K562 (cell line): ENCODE measurements around the gene BROX. TPM values are rescaled to one million over a fixed set of nuclear protein-coding genes. Genes with fewer than 3 reads are reported as not detected.

ENCODE experiments used
- ARID1B ChIP-seq: fragments of 450-650 bp; IDR thresholded peaks from 2 replicates; pipeline ENCODE4 v1.6.1; 2016; ENCODE audit warnings: antibody characterized with exemption, mild to moderate bottlenecking, inconsistent platforms
- CBFA2T3 ChIP-seq: fragments of 450-650 bp; IDR thresholded peaks from 2 replicates; pipeline ENCODE4 v1.6.1; 2017
- ERF ChIP-seq: fragments of 450-650 bp; formaldehyde crosslinking; IDR thresholded peaks from 2 replicates; pipeline ENCODE4 v1.4.0; 2020; ENCODE audit warnings: mild to moderate bottlenecking, mixed read lengths
- FOXM1 ChIP-seq, 2 experiments: fragments of 450-650 bp in 1 of 2; sonication (generic) in 1 of 2; formaldehyde crosslinking in 1 of 2; IDR thresholded peaks; 2 replicates each; pipeline versions ENCODE4 v1.6.1 to v1.9.0; 2017 to 2022; ENCODE audit warnings: low read depth in 2 of 2, mild to moderate bottlenecking in 2 of 2, missing genetic modification reagents in 1 of 2, moderate library complexity in 1 of 2
- HDAC3 ChIP-seq: fragments of 450-650 bp; IDR thresholded peaks from 2 replicates; pipeline ENCODE4 v1.6.1; 2018; ENCODE audit warnings: borderline replicate concordance, mild to moderate bottlenecking, moderate library complexity; ENCODE audit not compliant: partially characterized antibody
- HMGN3 ChIP-seq: IDR thresholded peaks from 2 replicates; pipeline ENCODE4 v1.6.1; 2011; ENCODE audit warnings: borderline replicate concordance, low read depth, mild to moderate bottlenecking, mixed read lengths, low read length; ENCODE audit not compliant: insufficient read length; ENCODE audit errors: extremely low read depth
- KLF1 ChIP-seq: fragments of 450-650 bp; IDR thresholded peaks from 2 replicates; pipeline ENCODE4 v1.6.1; 2016; ENCODE audit warnings: missing genetic modification characterization, missing compliant biosample characterization
- LARP7 ChIP-seq: fragments of 450-650 bp; IDR thresholded peaks from 2 replicates; pipeline ENCODE4 v1.6.1; 2016
- PHF20 ChIP-seq: fragments of 450-650 bp; IDR thresholded peaks from 2 replicates; pipeline ENCODE4 v1.6.1; 2018; ENCODE audit not compliant: partially characterized antibody
- RFX1 ChIP-seq: fragments of 450-650 bp; IDR thresholded peaks from 2 replicates; pipeline ENCODE4 v1.6.1; 2016; ENCODE audit warnings: mild to moderate bottlenecking, moderate library complexity
- SMAD2 ChIP-seq: fragments of 150-350 bp; IDR thresholded peaks from 2 replicates; pipeline ENCODE4 v1.6.1; 2014; ENCODE audit warnings: low read depth, mild to moderate bottlenecking, low read length
- TCFL5 ChIP-seq: fragments of 250-450 bp; sonication (Bioruptor Pico); conservative IDR thresholded peaks from 2 replicates; pipeline ENCODE4 v1.6.1; 2021; ENCODE audit warnings: mild to moderate bottlenecking, moderate library complexity, matching md5 sums
- TOE1 ChIP-seq, 2 experiments: fragments of 450-650 bp in 1 of 2; sonication (generic) in 1 of 2; formaldehyde crosslinking in 1 of 2; IDR thresholded peaks; 2 replicates each; pipeline versions ENCODE4 v1.7.1 to v1.8.0; 2016 to 2022; ENCODE audit warnings: borderline replicate concordance in 2 of 2, mild to moderate bottlenecking in 2 of 2, antibody characterized with exemption in 1 of 2, inconsistent platforms in 1 of 2, low read depth in 1 of 2, missing genetic modification reagents in 1 of 2, moderate library complexity in 1 of 2
- ZC3H11A ChIP-seq: IDR thresholded peaks from 2 replicates; pipeline ENCODE4 v1.6.1; 2012; ENCODE audit warnings: low read depth, low read length, improper control_type of control experiment
- ZFPM2 ChIP-seq: fragments of 250-450 bp; sonication (Bioruptor Pico); IDR thresholded peaks from 2 replicates; pipeline ENCODE4 v1.5.1; 2022; ENCODE audit warnings: mild to moderate bottlenecking
- ZKSCAN8 ChIP-seq: fragments of 200-800 bp; sonication (Bioruptor generic); IDR thresholded peaks from 2 replicates; pipeline ENCODE4 v1.6.1; 2016; ENCODE audit warnings: missing genetic modification characterization, missing compliant biosample characterization
- ZNF408 ChIP-seq: fragments of 250-450 bp; sonication (Bioruptor Pico); IDR thresholded peaks from 2 replicates; pipeline ENCODE4 v1.4.0; 2020; ENCODE audit warnings: low read depth, mild to moderate bottlenecking, moderate library complexity
- ZNF707 ChIP-seq: fragments of 250-450 bp; sonication (Bioruptor Pico); conservative IDR thresholded peaks from 2 replicates; pipeline ENCODE4 v1.8.0; 2022; ENCODE audit warnings: inconsistent platforms, mild to moderate bottlenecking, moderate library complexity
- ZNF717 ChIP-seq: fragments of 250-450 bp; sonication (Bioruptor Pico); IDR thresholded peaks from 2 replicates; pipeline ENCODE4 v1.5.0; 2021
- polyA plus RNA-seq, 8 experiments: library from polyadenylated mRNA; depleted of rRNA in 4 of 8; stranded (reverse) in 5 of 8; unstranded in 3 of 8; fragments of >200 nt; fragmentation: Nextera tagmentation in 2 of 8; fragmentation: Illumina TruSeq in 1 of 8; extraction: Ambion mirVana in 2 of 8; extraction: Trizol in 1 of 8; gene quantifications; 2 replicates each; pipeline versions ENCODE4 v1.2.1 to v1.2.3, GENCODE V29; 2011 to 2014; ENCODE audit warnings: inconsistent platforms in 1 of 8, missing spikeins in 1 of 8
- total RNA-seq, 7 experiments: library from RNA; depleted of rRNA in 6 of 7; stranded (reverse); fragments of >200 nt in 6 of 7; fragmentation: Illumina TruSeq in 2 of 7; extraction: Trizol in 2 of 7; gene quantifications; 2 replicates each; pipeline versions ENCODE4 v1.2.1 to v1.2.3, GENCODE V29; 2011 to 2021; ENCODE audit warnings: low replicate concordance in 1 of 7
- TF ChIP-seq, protein P1 (sequence below): fragments of 450-650 bp; conservative IDR thresholded peaks from 2 replicates; pipeline ENCODE4 v1.6.1; 2016; ENCODE audit warnings: missing genetic modification characterization, low read depth, mild to moderate bottlenecking, control low read depth, missing compliant biosample characterization
- TF ChIP-seq, protein P2 (sequence below): sonication (generic); formaldehyde crosslinking; IDR thresholded peaks from 2 replicates; pipeline ENCODE4 v1.8.0; 2022; ENCODE audit warnings: mild to moderate bottlenecking, missing genetic modification reagents, borderline replicate concordance
- TF ChIP-seq, protein P3 (sequence below), 2 experiments: fragments of 450-650 bp in 1 of 2; sonication (generic) in 1 of 2; formaldehyde crosslinking in 1 of 2; IDR thresholded peaks in 1 of 2; conservative IDR thresholded peaks in 1 of 2; 2 replicates each; pipeline versions ENCODE4 v1.6.1 to v1.8.1; 2016 to 2023; ENCODE audit warnings: mild to moderate bottlenecking in 2 of 2, moderate library complexity in 2 of 2, inconsistent platforms in 1 of 2, missing genetic modification reagents in 1 of 2

The BROX gene
- total and polyA plus RNA-seq, 9 of the 15 experiments (the other 6 are each of a cell fraction or from before 2014, with no cell fraction given), result 9.4 to 153 (median 45.1) TPM

DNA sequence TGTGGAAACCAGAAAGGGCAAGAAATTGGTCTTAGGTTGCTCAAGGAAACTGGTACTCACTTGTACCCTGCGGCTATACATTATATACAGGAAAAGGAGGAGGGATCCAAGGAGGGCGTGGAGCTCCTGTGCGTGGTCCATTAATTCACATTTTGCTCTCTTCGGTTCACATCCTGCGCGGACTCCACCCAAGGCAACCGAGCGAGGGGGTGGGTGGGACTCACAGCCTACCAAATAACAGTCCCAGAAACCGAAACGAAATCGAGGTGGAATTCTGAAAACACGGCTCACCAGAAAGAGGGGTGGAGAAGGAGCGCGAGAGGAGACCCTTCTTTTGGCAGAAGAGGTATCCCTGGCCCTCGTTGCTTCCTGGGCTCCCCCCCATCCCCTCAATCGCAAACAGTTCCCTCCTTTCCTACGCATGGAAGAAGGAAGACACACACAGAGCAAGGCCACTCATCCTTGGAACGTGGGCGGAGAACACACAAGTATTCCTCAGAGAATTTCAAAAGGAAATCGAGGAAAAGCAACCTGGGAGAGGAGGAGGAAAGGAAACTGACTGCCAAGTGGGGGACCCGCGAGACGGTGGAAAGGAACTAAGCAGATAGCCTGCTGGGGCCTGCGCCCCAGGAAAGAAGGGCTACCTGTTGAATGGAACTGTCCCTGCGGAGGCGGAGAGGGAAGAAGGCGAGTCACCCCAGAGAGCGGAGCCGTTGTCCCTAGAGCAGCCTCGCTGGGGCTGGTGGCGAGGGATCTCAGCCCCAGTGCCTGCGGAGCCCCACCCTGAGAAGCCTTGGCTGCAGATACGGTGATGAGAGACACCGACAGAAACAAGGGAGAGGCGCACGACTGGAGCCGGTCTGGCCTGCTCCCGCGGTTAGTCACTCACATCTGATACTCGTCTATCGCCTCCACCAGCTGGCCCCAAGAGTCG is 778 bp upstream of the BROX start (continued):
- TF ChIP-seq, protein P1, sequence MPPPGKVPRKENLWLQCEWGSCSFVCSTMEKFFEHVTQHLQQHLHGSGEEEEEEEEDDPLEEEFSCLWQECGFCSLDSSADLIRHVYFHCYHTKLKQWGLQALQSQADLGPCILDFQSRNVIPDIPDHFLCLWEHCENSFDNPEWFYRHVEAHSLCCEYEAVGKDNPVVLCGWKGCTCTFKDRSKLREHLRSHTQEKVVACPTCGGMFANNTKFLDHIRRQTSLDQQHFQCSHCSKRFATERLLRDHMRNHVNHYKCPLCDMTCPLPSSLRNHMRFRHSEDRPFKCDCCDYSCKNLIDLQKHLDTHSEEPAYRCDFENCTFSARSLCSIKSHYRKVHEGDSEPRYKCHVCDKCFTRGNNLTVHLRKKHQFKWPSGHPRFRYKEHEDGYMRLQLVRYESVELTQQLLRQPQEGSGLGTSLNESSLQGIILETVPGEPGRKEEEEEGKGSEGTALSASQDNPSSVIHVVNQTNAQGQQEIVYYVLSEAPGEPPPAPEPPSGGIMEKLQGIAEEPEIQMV (tag), result no peak
- peak; percentile 93 for TF ChIP-seq CBFA2T3
- TF ChIP-seq ZNF717 (CRISPR knock-in tag), result no peak
- 0 out of 2 replicates have a peak, but pooled peaks have one; percentile 32 for TF ChIP-seq ERF (CRISPR knock-in tag)
- 0 out of 2 replicates have a peak, but pooled peaks have one; percentile 11 for TF ChIP-seq TOE1 (IDR thresholded peaks at IDR 0.05; ENCODE audit: borderline replicate concordance)
- TF ChIP-seq TOE1 (CRISPR knock-in tag; IDR thresholded peaks at IDR 0.05; ENCODE audit: borderline replicate concordance, low read depth), result peak; percentile 83; the same call in 1 of the 2 replicates
- peak; percentile 28; the same call in 1 of the 2 replicates for TF ChIP-seq FOXM1 (IDR thresholded peaks at IDR 0.05; ENCODE audit: low read depth)
- TF ChIP-seq FOXM1 (CRISPR knock-in tag; IDR thresholded peaks at IDR 0.05; ENCODE audit: low read depth), result no peak
- no peak for TF ChIP-seq ZFPM2 (CRISPR knock-in tag)
- no peak for TF ChIP-seq ZNF408
- 0 out of 2 replicates have a peak, but pooled peaks have one; percentile 25 for TF ChIP-seq LARP7
- TF ChIP-seq TCFL5, result no peak
- no peak for TF ChIP-seq ZC3H11A
- peak; percentile 93 for TF ChIP-seq HMGN3
- TF ChIP-seq SMAD2, result no peak
- TF ChIP-seq HDAC3, result peak; percentile 65
- TF ChIP-seq ZNF707 (CRISPR knock-in tag), result no peak
- no peak for TF ChIP-seq RFX1
- TF ChIP-seq PHF20, result peak; percentile 18
- peak; percentile 93 for TF ChIP-seq ARID1B
- TF ChIP-seq, protein P2, sequence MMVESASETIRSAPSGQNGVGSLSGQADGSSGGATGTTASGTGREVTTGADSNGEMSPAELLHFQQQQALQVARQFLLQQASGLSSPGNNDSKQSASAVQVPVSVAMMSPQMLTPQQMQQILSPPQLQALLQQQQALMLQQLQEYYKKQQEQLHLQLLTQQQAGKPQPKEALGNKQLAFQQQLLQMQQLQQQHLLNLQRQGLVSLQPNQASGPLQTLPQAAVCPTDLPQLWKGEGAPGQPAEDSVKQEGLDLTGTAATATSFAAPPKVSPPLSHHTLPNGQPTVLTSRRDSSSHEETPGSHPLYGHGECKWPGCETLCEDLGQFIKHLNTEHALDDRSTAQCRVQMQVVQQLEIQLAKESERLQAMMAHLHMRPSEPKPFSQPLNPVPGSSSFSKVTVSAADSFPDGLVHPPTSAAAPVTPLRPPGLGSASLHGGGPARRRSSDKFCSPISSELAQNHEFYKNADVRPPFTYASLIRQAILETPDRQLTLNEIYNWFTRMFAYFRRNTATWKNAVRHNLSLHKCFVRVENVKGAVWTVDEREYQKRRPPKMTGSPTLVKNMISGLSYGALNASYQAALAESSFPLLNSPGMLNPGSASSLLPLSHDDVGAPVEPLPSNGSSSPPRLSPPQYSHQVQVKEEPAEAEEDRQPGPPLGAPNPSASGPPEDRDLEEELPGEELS (CRISPR knock-in tag), result peak; percentile 59; the same call in 1 of the 2 replicates
- peak; percentile 73; the same call in 1 of the 2 replicates for TF ChIP-seq KLF1 (tag)
- no peak for TF ChIP-seq ZKSCAN8 (CRISPR knock-in tag)
- TF ChIP-seq, protein P3, sequence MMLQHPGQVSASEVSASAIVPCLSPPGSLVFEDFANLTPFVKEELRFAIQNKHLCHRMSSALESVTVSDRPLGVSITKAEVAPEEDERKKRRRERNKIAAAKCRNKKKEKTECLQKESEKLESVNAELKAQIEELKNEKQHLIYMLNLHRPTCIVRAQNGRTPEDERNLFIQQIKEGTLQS (IDR thresholded peaks at IDR 0.05), result no peak
- TF ChIP-seq, protein P3 (CRISPR knock-in tag; conservative IDR thresholded peaks at IDR 0.05), result no peak
